NOMO-1 treated with dmso at 0.1 percent for 144 hours (cell line): ENCODE measurements around the gene RUFY4.

ENCODE experiments used
- DNase-seq: peaks from one replicate; lab custom pipeline; 2025; ENCODE audit not compliant: unreplicated experiment; lab: John Stamatoyannopoulos, UW

The RUFY4 gene, protein sequence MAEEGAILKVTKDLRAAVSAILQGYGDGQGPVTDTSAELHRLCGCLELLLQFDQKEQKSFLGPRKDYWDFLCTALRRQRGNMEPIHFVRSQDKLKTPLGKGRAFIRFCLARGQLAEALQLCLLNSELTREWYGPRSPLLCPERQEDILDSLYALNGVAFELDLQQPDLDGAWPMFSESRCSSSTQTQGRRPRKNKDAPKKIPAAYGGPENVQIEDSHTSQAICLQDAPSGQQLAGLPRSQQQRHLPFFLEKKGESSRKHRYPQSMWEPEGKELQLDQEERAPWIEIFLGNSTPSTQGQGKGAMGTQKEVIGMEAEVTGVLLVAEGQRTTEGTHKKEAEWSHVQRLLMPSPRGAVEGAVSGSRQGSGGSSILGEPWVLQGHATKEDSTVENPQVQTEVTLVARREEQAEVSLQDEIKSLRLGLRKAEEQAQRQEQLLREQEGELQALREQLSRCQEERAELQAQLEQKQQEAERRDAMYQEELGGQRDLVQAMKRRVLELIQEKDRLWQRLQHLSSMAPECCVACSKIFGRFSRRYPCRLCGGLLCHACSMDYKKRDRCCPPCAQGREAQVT

DNA sequence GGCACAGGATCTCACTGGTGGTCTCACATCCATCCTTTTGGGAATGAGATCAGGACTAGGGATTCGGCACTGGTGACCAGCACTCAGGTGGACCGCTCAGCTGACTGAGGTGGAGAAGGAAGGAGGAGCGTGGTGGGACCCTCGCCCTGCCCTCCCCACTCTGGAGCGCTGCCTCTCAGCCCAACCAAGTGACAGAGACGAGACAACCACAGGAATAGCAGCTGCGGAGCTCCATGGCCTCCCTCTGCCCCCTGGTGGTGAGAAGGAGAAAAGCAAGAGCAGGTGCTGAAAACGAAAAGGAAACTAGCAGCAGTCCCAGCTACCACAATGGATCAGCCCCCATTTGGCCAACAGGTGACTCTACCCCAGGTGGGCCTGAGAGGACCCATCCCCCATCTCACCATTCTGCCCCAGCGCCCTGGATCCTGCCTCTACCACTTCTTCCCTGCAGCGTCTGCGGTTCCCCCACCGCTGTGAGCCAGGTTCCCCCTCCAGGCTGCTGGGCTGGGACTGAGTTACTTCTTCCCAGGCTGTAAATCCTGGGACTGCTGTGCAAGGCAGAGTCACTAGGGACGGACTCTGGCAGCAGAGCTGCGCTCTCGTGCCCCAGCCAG is at the start of gene RUFY4:
TSS of gene RUFY4 (plus strand) at position 533 of the 614 bp plus-strand sequence. CDS start 1,353 bp downstream, outside the sequence.
- DNase-seq: peak; percentile 77

DNA sequence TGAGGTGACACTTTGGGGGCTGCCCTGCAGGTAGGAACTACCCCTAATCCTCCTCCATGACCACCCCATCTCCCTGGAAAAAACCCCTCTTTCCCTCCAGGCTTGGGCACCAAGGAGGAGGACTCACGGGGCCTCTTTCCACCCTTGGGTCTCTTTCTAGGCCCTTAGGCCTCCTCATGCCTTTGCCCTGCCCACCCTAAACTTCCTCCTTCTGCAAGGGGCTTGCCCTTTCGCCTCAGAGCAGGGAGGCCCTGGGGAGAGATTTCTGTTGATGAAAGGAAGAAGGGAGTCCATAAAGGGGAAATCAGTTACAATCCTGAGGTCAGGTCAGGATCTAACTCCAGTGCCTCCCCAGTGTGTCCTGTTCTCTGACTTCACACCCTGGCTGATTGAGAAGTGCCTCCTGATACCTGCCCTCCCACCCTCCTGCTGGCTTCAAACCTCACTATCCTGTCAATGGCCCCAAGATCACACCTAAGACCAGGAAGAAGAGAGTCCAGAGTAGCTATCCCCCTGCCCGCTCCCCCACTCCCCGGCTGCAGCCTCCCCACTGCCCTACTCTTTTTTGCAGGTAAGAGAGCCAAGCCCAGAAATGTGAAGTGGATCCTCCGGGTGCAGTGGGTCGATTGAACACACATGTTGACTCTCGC is 49.5 kb upstream of the RUFY4 start:
- DNase-seq: peak; percentile 87

DNA sequence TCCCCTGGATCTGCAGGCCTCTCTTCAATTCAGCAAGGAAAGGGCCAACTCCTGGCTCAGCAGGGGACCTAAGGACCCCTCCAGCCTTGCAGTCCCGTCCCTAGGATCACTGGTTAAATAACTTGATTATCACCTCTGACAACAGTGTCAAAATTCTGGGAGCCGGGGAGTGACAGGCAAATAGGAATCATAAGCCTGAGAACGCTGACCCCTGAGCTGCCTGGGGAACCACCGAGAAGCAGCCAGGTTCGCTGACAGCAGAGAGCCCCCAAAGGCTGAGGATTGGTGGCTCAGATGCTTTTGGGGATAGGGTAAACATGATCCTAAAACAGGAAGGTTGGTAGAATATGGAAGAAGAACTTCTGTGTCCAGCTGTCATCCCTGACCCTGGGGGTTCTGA is 48.8 kb upstream of the RUFY4 start:
- DNase-seq: no peak

DNA sequence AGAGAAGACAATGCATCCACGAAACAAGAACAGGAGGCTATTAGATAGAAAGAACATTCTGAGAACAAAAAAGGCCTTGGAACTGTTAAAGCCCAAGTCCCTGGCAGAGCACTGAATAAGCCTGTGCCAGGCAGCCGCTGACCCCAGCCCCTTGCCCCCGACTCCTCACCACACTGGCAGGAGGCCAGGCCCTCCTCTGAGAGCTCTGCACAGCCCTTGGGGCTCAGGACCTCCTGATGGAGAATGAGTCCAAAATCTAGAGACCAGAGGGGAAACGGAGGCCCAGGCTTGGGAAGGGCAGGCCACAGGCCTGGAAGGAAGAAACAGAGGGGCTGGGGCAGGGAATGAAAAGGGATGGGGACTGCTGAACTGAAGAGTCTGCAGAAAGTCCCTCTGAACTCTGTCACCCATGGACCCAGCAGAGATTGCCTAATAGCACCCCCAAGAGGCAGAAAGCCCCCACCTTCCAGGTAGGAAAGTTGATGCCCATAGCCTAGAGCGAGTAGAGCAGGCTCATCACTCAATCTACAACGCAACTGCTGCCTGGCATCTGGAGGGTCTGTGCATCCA is 48.0 kb upstream of the RUFY4 start:
- DNase-seq: no peak

DNA sequence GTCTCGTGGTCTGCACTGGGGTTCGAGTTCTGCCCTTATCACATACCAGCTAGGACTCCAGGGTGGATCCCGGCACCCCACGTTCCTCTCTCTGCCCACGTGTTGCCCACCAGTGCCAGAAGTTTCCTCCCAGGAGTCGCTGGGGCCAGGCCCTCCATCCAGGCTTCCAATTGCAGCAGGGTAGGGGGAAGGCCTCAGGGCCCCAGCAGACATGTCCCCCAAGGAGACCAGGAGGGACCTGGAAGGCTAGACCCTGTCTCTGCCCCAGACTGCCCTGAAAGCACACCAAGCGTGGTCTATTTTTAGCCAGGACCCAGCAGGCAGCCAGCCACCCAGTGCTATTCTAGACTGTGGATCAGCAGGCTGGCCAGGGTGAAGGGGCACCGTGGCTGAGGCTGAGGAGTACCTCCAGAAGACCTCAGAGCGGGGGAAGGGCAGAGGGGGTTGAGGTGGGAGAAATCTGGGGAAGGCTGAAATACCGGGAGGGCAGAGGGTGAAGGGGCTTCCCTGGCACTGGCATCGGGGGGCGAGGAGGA is 47.4 kb upstream of the RUFY4 start:
- DNase-seq: no peak

DNA sequence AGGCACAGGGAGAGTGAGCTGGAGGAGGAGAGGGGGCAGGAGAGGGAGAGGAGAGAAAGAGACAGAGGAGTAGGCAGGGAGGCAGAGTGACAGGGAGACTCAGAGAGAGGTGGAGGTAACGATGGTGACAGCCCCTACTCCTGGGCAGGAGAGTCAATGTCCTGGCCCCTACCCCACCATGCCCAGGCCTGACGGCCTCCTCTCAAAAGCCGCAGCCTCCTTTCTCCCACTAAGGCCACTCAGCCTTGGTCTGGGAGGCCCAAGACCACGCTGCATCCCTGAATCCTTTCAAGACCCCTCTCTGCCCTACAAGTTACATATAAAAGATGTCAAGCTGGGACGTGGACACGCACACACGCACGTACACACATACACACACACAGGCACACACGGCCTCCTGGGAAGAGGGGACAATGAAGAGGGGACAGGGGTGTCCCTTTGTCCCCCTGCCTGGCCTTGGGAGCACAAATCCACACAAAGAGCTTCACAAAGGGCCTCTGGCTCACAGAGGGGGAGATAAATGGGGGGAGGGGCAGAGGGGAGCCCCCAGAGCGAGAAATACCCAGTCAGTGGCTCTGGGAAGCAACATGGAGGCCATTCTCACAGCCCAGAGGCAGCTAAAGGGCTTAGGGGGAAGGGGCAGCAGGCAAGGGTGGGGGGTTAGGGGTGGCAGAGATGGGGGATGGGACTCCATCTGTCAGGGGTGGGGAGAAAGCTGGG is 46.8 kb upstream of the RUFY4 start:
- no peak for DNase-seq

DNA sequence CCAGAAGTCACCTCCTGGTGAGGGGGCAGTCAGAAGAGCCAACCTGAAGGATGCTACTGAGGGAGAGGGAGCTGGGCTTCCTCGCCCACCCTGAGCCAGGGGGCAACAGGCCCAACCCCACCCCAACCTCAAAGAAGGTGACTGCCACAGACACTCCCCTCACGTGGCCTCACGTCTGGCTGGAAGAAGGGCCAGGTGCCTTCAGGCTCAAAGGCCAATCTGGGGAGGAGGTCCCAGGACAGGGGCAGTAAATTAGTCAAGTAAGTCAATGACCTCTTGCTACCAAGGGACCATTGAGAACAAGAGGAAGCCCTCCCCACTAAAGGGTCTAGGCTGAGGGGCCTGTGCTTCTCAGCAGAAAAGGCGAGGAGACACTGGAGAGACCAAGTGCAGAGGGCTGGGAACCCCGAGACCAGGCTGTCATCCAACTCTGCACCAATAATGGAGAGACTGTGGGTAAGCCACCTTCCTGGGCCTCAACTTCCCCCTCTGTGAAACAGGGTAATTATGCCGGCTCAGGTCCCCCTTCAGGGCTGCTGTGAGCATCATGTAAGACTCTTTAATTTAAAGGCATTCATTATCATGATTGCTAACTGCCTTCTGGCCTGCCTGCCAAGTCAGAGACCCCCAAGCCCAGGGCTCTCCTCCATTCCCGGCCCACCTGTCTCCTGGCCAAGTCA is 46.1 kb upstream of the RUFY4 start:
- no peak for DNase-seq

DNA sequence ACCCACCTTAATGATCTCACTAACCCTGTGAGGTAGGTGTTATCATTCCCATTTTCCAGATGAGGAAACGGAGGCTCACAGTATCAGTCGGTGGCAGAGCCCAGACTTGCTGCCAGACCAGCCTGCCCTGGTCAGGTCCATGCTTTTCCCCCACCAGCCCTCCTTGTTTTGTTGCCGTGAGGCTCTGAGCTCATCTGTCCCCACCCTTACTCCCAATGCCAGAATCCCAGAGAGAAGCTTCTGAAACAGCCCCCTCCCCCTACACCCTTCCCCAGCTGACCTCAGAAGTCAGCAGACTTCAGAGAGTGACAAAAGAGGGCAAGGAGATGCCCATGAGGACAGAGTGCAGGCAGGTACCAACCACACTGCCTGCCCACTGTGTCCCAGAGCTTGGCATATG is 45.4 kb upstream of the RUFY4 start:
- DNase-seq: no peak

DNA sequence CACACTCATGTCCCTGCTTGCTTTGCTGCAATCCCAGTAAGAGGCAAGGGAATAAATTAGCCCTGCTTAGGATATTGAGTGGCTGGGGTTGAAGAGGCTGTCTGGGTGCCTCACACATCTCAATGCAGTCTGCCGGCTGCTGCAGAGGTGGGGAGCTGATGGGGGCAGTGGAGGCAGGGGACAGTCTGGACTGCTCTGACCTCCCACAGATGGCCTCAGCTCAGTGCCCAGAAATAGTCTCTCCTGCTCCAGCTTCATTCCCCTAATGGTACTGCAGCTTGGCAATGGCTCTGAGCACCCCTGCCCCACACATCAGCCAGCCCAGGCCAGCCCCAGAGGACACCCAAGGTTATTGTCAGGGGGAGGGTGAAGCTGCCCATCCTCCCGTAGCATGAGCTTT is 44.7 kb upstream of the RUFY4 start:
- no peak for DNase-seq

DNA sequence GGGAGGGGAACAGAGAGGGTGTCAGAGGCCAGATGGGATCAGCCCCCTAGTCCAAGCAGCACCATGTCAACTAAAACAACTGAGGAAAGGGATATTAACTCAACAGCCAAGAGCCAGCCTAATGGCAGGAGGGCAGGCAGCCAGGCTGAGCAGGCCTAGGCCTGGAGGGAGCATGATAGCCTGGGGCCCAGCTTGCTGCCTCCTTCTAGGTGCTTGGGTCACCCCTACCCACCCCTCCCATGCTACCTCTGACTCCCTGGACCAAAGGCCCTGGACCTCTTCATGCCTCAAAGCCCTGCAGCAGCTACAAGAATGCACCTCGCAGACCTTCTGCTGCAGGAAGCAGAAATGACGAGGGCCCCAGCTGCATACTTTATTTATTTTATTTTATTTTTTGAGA is 44.2 kb upstream of the RUFY4 start:
- no peak for DNase-seq

DNA sequence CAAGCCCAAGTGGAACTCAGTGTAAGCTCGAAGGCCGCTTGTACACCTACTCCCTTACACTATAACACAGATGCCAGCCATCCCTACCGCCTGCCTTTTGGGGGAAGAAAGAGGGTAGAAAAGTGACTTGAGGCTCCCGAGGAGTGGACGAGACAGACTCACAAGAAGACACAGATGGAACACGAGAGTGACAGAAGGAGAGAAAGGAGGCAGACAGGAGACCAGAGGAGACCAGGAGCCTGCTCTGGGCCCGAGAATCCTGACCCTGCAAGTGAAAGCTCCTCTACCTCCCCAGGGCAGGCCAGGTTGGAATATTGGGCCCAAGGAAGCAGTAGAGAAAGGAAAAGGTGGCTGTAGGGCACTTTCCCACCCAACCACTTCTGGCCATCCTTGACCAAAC is 42.8 kb upstream of the RUFY4 start:
- no peak for DNase-seq

DNA sequence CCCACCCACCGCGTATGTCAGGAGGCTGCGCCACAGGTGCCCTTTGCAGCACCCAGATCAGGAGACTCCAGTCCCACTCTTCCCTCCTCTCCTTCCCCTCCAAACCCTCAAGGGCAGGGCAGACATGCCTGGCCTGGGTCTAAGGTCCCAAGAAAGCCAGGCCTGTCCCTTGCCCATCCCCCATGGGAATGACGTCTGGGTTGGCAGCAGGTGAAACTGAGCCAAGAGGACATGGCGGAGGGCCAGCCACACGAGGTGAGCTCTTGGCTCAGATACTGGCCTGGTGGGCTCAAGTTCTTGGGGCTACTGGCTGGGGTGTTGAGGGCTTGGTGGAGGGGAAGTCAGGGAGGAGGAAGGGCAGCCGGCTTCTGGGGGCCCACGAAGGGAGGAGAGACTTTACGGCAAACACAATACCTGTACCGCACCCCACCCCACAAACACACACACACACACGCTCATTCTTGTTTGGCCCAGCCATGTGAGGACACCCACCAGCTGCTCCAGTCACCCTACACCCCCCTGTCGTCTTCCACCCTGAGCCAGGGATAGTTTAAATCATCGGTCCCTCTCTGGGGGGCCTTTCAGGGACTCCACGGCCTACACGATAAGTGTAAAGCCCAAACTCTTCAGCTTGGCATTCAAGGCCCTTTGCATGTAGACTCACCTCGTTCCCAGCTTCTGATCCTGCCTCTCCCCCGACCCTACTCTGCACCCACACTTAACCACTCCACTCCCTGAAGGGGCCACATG is 42.2 kb upstream of the RUFY4 start:
- DNase-seq: no peak

DNA sequence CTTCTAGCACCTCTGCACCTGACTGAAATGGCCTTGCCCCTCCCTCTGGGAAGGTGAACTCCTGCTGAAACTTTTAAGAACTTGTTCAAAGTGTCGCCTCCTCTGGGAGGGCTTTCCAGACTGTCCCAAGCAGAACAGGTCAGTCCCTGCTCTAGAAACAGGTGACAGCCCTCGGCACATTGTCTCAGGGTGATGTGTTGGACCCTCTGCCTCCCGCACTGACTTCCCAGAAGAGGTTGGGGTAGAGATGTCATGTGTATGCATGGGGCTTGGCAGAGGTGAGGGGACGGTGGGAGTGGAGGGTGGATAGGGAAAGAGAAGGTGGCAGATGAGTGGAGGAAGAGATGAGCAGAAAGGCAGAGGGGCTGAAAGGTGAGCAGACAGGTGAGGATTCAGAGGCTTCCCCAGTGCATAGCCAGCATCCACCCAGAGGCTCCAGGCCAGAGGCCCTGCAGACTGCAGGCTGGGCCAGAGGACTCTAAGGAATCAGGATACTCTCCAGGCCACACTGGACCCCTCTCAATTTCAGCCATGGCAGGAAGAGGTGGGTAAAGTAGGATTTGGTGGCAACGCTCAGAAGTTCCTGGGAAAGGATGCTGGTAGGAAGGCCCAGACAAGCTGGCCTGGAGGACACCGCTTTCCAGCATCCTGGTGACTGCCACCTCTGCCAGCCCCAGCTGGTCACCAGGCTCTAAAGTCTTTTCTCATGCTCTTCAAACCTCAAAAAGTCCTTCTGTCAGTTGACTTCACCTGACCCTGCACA is 41.4 kb upstream of the RUFY4 start:
- no peak for DNase-seq

DNA sequence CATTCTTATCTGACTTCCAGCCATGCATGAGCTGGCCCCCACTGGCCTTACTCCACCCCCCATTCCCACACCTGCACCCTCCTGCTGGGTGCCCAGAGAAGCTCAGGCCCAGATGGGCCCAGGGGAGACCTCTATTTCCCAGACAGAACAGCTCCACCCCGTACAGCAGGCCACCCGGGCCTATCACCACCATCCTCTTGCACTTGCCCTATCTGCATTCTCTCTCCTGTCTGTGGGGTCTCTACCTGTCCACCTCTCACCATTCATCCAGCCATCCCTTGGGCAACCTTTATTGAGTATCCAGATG is 40.9 kb upstream of the RUFY4 start:
- no peak for DNase-seq

DNA sequence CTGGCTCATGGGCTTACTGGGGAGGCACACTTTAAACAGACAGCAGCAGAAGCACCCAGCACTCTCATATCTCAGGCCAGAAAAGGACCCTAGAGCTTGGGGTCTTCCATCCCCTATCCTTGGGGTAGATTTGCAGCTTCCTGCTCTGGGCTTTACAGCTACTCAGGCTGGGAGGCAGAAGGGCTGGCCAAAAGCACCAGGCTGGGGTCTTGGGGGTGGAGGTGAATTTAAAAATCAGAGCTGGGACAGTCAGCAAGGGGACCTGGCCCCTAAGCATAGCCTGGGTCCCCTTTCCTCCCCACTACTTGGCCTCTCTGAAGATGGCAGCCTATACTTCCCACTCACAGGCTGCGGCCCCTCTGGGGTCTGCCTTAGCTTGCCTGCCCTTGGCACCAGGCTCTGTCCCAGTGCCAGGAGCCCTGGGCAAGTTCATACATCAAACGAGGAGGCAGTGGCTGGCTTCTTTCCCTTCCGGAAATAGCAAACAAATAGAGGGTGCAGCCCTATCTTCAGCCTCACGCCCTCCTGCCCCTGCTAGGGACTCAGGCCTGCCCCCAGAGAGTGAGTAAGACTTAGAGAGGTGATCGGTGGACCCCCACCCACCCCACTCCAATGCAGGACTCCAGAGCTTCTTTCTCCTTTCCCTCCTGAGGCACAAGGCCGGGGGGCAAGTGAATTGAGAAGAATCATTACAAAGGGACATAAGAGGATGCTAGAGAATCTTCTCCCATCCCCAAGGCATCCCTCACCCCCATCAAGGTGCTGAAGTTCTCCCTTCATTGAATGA is 40.3 kb upstream of the RUFY4 start:
- no peak for DNase-seq

DNA sequence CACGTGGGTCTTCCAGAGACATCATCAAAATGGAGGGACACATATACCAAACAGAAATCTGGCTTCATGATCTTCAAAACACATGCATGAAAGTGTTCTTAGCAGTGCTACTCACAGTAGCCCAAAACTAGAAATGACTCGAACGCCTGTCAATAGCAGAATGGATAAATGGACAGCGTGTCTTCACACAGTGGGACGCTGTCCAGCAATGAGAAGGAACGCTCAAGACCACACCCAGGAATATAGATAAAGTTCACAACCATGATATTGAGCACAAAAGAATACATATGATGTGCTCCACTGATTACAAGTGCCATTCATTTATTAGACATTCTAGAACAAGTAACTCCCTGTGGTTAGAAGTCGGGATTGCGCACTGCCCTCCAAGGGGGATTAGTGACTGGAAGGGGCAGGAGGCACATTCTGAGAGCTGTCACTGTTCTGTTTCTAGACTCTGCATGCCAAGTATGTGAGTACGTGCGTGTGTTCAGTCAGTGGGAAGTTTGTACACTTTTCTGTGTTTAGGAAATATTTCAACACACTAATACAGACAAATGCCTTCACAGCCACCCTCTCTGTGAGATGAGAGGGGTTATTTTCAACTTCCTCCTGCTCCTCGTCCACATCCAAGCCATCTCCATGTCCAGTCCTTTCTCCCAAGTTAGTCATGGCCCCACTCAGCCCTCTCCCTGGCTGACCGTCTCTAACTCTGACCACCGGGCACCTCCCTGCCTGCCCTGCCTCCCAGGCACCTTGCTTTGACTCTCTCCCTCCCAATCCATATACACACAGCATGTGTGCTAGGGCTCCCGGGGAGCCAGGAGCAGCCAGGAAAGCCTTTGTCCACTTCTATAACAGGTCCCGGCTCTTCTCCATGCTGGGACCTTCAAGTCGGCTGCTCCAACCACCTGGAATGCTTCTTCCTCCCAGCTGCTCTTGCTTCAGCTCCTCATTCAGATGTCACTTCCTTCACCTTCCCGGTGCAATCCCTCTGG is 39.4 kb upstream of the RUFY4 start:
- DNase-seq: no peak
